Activated CD4-positive, alpha-beta T cell treated with anti-CD3 and anti-CD28 coated beads for 24 hours (primary cell): Measurements from ENCODE around the gene ZNF519.
"Not testable (repeated sequence)": the region's sequence is repeated elsewhere in the genome, so short reads cannot be mapped to it uniquely, and the experiment has no call there.

Source experiments
- DNase-seq, 2 donors: peaks; one replicate each; pipeline ENCODE4 v3.0.0-alpha.2; 2020; ENCODE audit warnings: low read depth in 2 of 2

Gene ZNF519

GRCh38 chr18:14147935-14148865, 16.0 kb upstream of the ZNF519 start:
- not testable (repeated sequence) for DNase-seq

DNA sequence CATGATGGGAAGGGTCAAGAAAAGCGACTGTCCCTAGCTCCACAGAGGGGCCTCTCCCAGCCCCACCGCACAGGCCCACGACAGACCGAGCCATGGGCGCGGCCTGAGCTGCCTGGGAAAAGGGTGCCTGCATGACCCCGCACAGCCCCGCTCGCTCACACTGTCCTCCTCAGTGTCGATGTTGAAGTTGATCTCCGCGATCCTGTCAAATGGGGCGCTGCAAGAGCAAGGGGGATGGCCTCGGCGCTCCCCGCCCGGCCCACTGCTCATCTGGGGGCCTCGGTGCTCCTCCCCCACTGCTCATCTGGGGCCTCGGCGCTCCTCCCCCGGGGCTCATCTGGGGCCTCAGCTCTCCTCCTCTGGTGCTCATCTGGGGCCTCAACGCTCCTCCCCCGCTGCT, 14.5 kb upstream of the ZNF519 start:
- DNase-seq = not testable (repeated sequence)

DNA sequence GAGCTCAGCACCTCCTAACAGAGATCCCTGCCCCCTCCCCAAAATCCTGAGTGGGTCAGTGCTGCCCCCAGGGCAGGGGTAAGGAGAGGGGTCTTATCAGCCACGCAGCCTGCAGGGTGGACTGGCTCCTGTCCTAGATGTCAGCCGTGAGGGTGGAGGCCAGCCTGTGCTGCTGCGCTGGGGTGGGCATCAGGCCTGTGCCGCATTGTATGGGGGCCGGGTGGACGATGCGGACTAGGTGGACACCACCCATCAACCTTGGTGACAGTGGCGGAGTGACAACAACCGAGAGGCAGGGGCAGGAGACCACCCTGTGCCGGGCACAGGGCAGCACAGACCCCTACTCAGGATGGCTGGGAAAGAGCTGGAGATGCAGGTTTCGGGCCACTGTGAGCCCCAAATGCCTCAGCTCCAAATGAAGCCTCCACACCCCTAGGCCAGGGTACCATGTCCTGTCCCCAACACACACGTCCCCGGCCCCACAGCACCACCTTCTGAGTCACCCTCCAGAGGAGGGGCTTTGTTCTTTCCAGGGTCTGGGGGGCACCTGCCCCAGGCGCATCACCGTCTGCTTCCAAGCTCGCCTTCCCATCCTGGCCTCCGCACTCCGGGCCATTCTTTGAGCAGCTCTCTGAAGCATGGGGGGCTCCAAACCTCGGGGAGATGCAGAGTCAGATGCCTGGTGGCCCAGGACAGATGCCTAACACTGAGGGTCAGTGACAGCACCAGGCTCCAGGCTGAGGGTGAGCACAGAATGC, 13.5 kb upstream of the ZNF519 start:
- DNase-seq = not testable (repeated sequence)

DNA sequence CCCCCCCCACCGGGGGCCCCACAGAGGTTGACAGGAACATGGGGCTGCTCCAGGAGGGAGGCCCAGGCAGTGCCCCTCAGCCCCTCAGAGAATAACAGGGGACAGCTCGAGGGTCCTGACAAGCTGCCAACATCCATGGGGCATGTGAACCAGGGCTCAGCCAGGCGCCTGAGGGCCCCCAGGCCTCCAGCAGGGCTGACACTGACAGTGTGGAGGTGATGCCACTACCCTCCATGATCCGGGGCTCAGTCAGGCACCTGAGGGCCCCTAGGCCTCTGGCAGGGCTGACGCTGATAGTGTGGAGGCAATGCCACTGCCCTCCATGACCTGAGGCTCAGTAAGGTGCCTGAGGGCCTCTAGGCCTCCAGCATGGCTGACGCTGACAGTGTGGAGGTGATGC, 12.8 kb upstream of the ZNF519 start:
- not testable (repeated sequence) for DNase-seq

- DNase-seq = no peak
These were observed 12.3 kb upstream of the ZNF519 start for GRCh38 chr18:14144628-14144895.

DNA sequence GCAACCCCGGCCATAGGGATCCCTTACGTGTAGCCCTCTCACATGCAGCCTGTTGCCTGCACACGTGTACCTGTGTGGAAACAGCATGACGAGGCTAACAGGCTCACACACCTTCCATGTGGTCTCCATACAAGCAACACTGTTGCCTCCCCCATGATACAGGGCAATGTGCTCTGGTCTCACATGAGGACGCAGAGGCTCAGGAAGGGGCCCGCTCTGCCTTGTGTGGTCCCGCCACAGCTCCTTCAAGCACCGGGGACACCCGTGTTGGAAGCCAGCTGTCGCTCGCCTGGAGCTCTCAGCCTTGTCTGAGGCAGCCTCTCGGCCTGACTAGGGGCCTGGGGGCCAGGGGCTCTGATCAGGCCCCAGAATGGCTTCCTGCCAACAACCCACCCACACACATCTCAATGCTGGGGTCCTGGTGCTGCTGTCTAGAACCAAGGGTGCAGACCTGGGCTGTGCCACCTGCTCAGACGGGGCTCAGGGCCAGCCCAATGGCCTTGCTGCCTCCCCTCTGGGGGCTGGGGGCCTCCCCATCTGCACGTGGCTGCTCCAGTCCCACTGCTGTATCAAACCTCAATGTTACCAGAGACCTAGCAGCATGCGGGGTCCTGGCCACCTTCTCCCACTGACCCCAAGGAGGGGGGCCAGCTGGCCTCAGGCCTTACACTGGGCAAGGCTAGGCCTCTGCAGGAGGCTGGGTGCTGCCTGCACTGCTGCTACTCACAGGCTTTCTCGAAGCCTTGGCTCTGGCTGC, 11.8 kb upstream of the ZNF519 start:
- not testable (repeated sequence) for DNase-seq

DNA sequence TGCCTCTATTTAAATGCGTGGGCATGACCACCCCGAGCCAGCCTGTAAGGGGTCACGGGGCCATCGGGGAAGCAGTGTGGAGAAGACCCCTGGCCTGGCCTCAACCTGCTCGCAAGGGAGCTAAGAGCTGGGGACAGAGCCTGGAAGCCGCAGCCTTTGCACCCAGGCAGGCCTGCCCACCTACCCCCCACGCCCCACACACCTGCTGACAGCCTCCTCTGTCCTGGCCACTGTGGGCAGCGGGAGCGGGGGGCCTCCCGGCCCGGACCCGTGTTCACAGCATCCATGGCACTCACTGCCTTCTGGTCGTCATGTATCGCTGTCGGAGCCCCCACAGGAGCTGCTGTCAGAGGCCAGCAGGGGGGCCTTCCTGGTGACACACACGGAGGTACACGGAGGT, 11.2 kb upstream of the ZNF519 start:
- not testable (repeated sequence) for DNase-seq

GRCh38 chr18:14142177-14142576, 9.9 kb upstream of the ZNF519 start:
- not testable (repeated sequence) for DNase-seq

- DNase-seq = not testable (repeated sequence)
These were observed 7.3 kb upstream of the ZNF519 start for GRCh38 chr18:14139583-14139982.

GRCh38 chr18:14137971-14138370, 5.7 kb upstream of the ZNF519 start:
- not testable (repeated sequence) for DNase-seq

DNA sequence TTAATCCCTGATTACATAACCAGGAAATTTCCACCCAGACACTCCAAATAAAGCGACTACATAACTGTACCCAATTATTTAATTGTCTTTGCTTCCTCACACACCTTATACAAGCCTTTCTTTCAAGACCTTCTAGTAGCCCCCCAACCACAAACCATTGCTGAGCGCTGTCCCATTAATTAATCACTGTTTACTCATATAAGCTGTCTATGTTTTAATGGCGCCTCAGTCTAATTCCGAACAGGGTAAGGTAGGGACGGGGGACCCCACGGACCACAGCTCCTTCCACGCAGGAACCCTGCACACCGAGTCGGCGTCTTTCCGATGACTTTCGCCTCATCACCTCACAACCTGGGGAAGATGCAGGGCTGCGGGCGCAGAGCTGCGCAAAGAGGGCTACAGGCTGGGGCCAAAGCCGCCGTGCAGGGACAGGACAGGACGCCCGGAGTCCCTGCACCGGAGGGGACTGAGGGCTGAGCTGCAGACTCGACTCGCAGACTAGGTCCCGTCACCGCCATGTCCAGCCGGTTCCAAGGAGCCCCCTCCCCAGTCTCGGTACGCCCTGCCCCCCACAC, 452 bp downstream of the ZNF519 start:
- DNase-seq = not testable (repeated sequence)

- DNase-seq = not testable (repeated sequence)
These were observed 1.4 kb downstream of the ZNF519 start for GRCh38 chr18:14130804-14131203.

GRCh38 chr18:14124689-14125088, 7.5 kb downstream of the ZNF519 start:
- DNase-seq = no peak

- no peak for DNase-seq
These were observed 10.1 kb downstream of the ZNF519 start for GRCh38 chr18:14122097-14122496.

GRCh38 chr18:14120926-14121325, 11.3 kb downstream of the ZNF519 start:
- DNase-seq = no peak

DNA sequence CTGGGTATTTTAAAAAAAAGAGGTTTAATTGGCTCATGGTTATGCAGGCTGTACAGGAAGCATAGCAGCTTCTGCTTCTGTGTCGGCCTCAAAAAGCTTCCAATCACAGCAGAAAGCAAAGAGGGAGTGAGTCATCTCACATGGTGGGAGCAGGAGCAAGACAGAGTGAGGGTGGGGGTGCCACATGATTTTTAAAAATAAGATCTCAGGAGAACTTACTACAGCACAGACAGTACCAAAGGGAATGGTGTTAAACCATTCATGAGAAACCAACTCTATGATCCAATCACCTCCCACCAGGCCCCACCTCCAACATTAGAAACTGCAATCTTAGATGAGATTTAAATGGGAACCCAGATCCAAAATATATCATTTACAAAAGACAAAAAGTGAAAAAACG, 14.6 kb downstream of the ZNF519 start:
- DNase-seq = no peak

GRCh38 chr18:14106906-14107305, 25.3 kb downstream of the ZNF519 start:
- no peak for DNase-seq

- no peak for DNase-seq
These were observed 27.1 kb downstream of the ZNF519 start for GRCh38 chr18:14104906-14105748.

- DNase-seq = no peak
These were observed 28.0 kb downstream of the ZNF519 start for GRCh38 chr18:14104201-14104600.

GRCh38 chr18:14100503-14101286, 31.5 kb downstream of the ZNF519 start:
- DNase-seq = no peak
